DMS153 (cell line): ENCODE results near the gene RASA4B.
"Not testable (repeated sequence)": the region's sequence is repeated elsewhere in the genome, so short reads cannot be mapped to it uniquely, and the experiment has no call there.

Source experiments
- DNase-seq: peaks from one replicate; lab custom pipeline; 2025; lab: John Stamatoyannopoulos, UW

The RASA4B gene

DNA sequence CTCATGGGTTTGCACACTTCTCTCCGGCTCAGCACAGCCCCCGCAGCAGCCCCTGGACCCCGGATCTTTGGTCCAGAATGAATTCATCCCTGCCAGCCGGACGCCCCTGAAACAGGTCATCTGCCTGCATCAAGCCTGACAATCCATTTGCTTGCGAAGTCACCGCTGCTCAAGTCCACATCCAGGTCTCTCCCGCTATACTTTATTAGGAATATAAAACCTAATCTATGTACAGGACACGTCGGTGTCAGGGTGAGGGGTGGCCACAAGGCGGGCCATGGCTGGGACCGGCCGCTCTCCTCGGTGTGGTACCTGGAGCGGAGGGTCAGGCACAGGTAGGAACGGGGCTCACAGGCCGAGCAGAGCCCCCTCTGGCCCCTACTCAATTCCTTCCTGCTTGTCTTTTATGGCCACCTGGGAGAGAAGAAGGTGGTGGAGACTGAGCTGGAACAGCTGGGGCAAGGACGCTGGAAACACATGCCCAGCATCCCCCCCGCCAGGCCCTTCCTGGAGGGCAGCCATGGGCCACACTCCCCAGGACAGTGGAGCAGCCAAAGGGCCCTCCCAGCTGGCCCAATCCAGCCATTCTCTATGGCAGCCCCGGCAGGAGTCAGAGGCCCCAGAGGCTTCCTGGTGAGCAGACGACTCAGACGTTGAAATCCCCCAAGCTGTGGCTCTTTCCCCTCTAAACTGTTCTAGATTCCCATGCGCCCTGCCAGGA lies 44.1 kb downstream of the RASA4B start:
- no peak for DNase-seq

DNA sequence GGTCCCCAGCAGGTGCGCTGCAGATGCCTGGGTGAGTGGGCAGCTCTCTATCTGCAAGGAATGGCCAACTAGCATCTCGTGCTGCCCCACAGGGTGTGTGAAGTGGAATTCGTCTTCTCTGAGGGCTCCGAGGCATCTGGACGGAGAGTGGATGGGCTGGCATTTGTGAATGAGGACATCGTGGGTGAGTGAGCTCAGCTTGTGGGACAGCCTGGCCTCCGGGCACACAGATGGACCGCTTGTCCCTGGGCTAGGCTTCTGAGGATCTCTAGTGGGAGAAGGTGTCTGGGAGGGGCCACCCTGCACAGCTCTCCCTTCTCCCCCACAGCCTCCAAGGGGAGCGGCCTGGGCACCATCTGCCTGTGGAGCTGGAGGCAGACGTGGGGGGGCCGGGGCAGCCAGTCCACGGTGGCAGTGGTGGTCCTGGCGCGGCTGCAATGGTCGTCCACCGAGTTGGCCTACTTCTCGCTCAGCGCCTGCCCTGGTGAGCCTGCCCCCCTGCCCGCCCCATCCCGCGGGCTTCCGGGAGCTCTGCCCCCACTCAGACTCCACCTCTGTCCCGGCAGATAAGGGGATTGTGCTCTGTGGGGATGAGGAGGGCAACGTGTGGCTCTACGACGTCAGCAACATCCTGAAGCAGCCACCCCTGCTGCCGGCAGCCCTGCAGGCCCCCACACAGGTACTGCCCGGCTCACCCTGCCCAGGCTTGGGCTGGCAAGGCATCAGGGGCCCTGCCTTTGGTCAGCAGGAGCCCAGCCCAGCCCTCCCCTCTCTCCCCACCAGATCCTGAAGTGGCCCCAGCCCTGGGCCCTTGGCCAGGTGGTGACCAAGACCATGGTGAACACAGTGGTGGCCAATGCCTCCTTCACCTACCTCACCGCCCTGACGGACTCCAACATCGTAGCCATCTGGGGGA lies 45.2 kb downstream of the RASA4B start:
- DNase-seq: no peak

DNA sequence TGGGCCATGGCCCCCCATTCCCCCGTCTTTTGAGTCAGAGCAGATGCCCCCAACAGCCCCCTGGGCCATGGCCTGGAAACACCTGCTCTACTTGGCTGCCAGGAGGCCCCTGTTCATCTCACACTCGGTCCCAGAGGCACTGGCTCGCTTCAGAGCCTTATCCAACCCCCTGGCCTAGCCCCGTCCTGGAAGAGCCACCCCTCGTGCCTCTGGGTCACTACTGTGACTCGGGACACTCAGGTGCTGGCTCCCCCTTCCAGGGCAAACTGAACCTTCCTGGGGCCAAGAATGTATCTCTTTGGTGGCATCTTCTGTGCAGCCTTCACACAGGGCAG lies 45.8 kb downstream of the RASA4B start:
- DNase-seq: no peak

DNA sequence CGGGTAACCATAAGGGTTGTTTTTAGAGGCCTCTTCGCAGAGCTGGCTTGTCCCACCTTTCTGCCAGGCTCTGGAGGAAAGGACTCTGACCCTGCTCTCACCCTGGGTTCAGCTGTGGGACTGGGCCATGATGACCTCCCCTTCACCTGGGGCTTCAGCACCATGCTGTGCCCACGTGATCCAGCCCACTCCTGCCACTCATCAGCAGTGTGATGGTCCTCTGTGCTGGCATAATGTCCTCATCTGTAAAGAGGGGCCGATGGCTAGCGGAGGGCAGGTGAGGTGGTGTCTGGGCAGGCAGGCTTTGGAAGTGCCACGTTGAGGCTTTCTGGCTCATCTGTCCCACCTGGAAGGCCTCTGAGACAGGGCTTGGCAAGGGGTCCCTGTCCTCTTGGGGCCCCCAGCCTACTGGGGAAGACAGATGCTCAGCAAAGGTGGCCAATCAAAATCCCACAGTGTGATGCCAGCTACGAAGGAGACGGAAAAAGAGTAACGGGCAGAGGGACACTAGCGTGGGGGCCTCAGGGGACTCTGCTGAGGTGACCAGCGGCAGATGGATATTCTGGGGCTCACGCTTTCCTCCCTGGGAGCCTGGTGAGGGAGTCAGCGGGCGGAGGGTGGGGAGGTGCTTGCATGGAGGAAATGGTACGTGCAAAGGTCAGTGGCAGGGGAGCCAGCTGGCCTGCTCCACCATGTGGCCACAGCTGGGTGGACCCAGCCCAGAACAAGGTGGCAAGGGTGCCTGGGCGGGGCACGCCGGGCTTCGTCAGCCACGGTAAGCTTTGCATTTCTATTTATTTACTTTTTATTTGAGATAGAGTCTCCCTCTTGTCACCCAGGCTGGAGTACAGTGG lies 47.4 kb downstream of the RASA4B start:
- no peak for DNase-seq

DNA sequence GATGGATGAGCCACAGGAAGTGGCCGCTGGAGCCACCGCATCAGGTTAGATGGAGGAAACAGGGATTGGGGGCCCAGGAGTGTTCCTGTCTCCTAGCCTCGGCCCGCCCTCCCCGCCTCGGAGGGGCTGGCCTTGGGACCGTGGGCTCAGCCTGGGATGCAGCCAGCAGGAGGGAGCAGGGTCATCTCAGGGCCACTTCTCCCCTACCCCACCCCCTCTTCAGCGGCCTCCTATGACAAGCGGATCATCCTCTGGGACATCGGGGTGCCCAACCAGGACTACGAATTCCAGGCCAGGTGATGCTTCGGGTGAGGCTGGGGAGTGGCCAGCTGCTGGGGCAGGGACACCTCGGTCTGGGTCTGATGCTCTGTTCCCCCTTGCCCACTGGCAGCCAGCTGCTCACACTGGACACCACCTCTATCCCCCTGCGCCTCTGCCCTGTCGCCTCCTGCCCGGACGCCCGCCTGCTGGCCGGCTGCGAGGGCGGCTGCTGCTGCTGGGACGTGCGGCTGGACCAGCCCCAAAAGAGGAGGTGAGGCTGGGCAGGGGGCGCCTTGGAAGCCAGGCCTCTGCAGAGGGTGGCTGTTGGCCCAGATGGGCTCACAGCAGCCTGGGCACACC lies 48.1 kb downstream of the RASA4B start:
- DNase-seq: no peak

DNA sequence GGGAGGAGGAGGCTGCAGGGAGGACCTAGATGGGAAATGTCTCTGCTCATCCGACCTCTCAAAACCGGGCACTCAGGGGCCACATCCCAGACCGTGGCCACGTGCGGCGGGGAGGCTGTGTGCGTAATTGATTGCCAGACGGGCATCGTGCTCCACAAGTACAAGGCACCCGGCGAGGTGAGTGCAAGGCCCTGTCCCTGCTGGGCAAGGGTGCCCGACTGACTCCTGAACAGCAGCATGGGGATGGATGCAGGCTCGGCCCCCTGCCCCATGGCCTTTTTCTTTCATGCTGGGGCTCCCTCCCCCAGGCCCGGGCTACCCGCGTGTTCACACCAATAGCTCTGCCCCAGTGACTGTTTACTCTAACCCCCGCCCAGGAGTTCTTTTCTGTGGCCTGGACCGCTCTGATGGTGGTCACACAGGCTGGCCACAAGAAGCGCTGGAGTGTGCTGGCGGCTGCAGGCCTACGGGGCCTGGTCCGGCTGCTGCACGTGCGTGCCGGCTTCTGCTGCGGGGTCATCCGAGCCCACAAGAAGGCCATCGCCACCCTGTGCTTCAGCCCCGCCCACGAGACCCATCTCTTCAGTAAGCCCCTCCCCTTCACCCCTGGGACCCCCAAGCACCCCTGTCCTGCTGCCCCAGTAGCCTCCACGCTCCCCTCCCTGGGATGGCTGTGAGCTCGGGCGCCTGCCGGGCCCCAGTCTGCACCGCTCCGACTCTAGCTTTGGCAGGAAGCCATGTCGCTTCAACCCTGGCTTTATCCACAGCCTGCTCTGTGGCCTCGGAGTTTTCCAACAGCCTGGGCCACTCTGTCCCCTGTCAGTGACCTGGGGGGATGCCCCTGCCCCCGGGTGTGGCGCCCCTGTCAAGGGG lies 48.9 kb downstream of the RASA4B start:
- DNase-seq: no peak

DNA sequence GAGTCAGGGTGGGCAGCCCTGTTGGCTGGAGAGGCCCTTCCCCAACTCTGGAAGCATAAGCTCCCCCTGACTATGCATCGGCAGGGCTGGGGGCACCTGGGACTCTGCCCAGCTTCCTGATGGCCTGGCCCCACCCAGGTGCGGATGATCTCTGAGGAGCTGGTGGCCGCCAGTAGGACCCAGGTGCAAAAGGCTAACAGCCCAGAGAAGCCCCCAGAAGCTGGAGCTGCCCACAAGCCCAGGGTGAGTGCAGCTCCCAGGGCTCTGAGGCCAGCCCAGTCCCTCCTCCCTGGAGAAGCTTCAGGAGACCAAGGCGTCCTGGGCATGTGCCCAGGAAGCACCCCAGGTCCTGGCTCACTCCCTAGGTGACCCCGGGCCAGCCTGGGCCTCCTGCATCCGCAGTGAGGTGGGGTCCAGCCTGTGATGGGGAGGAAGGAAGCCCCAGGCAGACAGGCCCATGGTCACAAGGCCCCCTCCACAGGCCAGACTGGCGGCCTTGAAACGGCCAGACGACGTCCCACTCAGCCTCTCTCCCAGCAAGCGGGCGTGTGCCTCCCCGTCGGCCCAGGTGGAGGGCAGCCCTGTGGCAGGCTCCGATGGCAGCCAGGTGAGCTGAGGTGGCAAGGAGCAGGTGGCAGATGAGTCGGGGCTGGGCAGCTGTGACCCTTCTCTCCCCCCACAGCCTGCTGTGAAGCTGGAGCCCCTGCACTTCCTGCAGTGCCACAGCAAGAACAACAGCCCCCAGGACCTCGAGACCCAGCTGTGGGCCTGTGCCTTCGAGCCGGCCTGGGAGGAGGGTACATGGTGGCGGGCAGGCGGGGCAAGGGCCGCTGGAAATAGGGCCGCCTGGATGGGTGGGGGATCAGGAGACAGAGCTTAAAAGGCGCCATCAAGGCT lies 49.7 kb downstream of the RASA4B start:
- DNase-seq: no peak

DNA sequence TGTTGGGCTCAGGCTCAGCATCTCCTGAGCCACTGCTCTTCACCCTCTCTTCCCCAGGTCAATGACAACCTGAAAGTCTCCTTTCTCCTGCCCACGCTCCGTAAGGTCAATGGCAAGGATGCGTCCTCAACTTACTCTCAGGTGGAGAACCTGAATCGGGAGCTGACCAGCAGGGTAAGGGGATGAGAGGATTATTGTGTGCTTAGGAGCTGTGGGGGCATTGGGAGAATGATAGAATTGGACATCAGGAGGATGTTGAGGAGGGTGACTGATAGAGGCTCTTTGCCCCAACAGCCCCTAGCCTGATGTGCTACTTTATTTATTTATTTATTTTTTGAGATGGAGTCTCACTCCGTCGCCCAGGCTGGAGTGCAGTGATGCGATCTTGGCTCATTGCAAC lies 51.5 kb downstream of the RASA4B start:
- DNase-seq: no peak

DNA sequence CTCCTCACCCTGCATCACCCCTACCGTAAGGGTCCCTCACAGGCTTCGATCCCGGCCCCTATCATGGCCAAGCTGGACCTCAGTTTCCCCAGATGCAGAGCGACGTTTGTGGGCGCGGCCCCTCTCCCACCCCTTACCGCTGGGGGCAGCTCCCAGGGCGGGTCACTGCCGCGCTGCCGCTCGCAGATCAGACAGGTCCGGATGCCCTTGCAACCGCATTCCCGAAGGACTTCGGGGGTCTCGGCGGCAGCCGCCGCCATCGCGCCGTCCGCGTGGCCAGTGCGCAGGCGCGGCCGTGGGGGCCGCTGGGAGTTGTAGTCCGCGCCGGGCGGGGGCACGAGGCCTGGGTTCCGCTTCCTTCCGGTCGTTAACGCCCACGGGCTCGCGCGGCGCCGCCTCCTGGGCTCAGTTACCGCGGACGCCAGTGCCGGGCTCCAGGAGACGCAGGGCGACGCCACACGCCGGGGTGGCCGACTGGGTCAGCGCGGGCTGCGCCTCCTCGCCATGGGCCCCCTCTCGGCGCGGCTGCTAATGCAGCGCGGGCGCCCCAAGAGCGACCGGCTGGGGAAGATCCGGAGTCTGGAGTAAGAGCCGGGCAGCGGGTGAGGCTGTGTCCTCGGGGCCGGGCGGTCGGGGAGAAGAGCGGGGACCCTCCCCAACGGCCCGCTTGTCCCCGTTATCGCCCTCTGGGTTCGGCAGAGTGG lies 52.8 kb downstream of the RASA4B start, which contains the start of the genes ALKBH4 and LRWD1:
TSS of gene ALKBH4 (minus strand) at position 287 of the 704 bp plus-strand sequence. CDS start at position 260, 27 bp downstream.
TSS of gene LRWD1 (plus strand) at position 408 of the 704 bp plus-strand sequence. CDS start at position 505, 97 bp downstream.
- peak; percentile 58 for DNase-seq

DNA sequence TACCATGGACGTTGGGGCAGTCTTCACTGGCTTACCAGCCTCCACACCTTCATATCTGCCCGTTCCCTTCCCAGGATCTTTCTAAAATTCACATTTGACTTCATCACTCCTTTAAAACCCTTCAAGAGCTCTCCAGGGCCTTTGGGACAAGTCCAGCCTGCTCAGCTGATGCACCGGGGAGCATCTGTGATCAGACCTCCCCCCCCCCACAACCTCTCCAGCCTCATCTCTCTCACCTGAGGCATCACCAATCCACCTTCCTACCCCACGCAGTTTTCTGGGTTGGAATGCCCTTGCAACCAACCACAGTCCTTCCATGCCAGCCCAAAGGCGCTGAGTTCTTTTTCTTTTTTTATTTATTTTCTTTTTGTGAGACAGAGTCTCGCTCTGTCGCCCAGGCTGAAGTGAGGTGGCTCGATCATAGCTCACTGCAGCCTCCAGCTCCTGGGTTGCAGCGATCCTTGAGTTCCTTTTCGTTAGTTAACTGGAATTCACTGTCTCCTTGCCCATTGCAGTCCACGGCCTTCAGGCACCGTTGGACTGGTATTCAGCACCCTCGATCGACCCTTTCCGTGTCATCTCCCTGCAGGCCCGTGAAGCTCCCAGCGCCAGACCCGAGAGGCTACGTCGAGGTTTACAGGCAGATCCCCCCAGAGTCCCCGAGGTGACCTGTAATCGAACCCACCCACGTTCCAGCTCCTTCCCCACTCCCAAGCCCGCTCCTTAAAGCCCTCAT lies 53.6 kb downstream of the RASA4B start:
- DNase-seq: no peak

DNA sequence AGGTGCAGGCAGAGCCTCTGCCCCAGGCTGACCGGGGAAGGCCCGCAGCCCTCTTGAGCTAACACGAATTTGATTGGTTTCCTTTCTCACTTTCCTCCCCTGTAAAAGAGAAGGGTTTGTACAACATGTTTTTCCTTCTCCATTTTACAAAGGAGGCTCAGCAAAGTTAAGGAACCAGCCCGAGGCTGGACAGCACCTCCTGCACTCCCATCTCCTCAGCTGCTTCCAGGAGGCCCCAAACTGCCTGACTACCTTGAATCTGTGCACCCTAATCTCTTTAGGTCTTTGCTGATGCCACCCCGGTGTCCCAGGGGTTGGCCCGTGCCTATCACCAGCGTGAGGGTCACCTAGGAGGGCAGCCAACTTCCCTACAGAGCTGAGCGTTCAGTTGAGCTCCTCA lies 57.1 kb downstream of the RASA4B start:
- DNase-seq: no peak

DNA sequence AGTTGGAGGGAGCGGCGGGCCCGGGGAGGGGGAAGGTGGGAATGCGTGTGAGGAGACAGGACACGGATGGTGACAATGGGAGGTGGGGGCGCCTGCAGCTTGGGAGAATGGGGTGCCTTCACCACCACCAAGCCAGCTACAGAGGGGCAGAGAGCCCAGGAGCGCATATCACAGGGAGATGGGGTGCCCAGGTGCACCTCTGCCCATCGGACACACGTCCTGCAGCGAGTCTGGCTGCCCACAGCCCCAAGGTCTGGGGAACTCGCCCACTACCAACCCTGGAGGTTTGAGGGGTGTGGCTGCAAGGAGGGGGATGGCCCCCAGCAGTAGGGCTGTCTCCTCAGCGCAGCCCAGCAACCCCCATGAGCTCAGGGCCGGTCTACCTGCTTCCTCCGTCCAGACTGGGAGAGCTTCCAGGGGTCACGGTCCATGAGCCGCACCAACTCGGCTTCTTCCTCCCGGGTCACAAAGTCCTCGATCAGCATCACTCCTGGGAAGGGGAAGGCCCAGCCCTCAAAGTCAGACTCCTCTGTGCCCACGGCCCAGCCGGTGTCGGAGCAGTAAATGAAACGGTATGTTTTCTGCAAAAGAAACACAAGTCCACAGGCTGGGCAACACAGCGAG lies 58.2 kb downstream of the RASA4B start:
- DNase-seq: no peak

DNA sequence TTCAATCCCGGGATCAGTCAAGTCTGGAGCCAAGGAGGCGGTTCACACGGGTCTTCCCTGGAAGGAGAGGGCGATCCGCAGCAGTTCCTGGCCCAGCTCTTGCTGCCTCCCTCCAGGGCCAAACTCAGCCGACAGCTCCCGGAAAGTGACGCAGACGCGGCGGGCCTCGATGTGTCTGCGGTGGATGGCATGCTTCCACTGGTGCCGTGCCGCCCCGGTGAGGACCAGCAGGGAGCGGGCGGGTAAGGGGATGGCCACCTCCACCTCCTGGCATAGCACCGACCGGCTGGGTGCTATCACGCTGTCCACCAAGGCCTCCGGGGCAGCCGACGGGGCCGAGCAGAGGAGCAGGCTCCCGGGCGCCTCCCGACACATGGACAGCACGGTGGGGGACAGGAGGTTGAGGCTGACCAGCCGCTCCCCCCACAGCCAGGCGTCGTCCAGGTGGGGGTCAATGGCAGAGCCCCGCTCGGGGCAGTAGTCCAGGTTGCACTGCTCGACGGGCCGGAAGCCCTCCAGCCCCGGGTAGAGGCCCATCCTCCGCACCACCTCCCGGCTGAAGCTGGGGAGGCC lies 60.1 kb downstream of the RASA4B start:
- no peak for DNase-seq

DNA sequence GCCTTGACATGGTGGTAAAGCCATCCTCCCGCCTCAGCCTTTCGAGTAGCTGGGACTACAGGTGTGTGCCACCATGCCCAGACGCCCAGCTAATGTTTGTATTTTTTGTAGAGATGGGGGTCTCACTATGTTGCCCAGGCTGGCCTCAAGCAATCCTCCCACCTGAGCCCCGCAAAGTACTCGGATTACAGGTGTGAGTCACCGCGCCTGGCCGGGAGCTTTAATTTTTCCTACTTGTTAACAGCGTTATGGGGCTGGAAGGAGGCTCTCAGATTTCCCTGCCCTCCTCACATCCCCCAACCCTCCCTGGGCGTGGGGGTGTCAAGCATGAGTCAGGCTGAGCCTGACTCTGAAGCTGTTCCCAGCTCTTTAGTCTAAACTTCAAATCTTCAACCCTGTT lies 61.2 kb downstream of the RASA4B start:
- DNase-seq: no peak

DNA sequence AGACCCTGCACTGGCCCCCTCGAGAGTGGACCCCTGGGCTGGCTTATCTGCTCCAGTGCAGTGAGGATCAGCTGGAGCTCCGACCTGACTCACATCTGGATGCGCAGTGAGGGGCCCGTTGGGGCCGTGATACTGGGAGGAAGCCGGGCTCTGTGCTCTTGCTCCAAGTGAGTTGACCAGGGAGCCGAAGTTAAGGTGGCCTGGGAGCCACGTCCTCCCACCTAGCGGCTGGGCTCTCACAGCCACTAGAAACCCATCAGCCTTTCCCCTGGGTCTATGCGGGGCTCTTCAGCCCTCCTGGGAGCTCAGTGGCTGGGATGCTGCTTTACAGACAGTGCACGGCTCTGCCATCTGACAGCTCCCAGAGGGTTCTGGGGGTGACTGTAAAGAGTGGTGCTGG lies 62.0 kb downstream of the RASA4B start:
- no peak for DNase-seq

DNA sequence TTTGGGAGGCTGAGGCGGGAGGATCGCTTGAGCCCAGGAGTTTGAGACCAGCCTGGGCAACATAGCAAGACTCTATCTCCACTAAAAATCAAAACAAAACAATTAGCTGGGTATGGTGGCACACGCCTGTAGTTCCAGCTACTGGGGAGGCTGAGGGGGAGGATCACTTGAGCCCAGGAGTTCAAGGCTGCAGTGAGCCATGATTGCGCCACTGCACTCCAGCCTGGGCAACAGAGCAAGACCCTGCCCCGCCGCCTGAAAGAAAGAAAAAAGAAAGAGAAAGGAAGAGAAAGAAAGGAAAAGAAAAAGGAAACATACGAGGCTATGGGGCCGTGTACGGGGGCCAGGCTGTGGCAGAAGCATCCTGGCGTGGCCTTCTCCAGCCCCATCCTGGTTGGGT lies 62.6 kb downstream of the RASA4B start:
- DNase-seq: not testable (repeated sequence)

DNA sequence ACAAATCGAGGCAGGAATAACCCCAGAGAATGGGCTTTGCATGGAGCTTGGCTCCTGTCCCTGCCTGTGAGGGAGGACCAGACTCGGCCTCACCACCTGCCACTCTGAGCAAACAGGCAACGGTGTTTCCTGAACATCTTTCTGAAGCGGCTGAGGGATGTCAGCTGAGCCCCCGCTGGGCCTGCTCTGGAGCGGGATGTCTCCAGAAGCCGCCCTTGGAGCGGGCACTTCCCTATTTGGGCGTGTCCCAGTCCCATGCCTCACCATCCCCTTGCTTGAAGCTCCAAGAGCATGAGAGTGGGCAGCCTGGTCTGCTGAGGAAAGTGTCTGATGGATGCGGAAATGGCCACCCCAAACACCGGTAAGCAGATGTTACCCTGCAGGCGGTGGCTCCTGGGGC lies 63.1 kb downstream of the RASA4B start:
- DNase-seq: peak; percentile 10

DNA sequence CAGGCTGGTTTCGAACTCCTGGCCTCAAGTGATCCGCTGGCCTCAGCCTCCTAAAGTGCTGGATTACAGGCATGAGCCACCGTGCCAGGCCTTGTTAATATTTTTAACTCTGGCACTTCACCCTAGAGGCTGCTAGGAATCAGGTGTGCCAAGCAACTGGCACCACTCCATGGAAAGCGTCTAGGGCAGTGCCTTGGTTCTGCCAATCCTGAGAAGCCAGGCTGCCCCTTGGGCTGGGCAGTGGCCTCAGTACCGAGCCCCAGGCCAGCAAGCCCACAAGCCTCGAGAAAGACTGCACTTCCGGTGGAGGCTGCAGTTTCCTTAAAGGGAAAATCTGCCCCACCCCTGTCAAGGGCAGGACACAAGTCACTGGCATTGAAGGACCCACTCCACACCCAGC lies 64.3 kb downstream of the RASA4B start:
- DNase-seq: no peak
